Transverse colon (tissue), 3 donors: Measurements from ENCODE around the gene HDAC4.

ENCODE experiments used
- CTCF ChIP-seq, 5 experiments: fragments of 200-600 bp in 3 of 5; fragments of 450-650 bp in 2 of 5; sonication (generic) in 3 of 5; IDR thresholded peaks; 1 replicate in 2 of 5; 2 replicates in 3 of 5; pipeline ENCODE4 v1.5.1; 2016 to 2017; ENCODE audit warnings: antibody characterized with exemption in 5 of 5, inconsistent platforms in 3 of 5, mild to moderate bottlenecking in 2 of 5, moderate library complexity in 1 of 5
- EP300 ChIP-seq: sonication (generic); formaldehyde crosslinking; IDR thresholded peaks from one replicate; pipeline ENCODE4 v1.6.1; 2017; ENCODE audit warnings: antibody characterized with exemption, low read depth
- POLR2A ChIP-seq: fragments of 450-650 bp; IDR thresholded peaks from one replicate; pipeline ENCODE4 v1.6.1; 2016; ENCODE audit warnings: antibody characterized with exemption, mild to moderate bottlenecking, moderate library complexity

- TF ChIP-seq CTCF (IDR thresholded peaks at IDR 0.05) (no peak), POLR2A (no peak), EP300 (no peak)
Observed at GRCh38 chr2:239355139-239355538, 45.7 kb downstream of the HDAC4 start.
